HepG2 (cell line): ENCODE results near the gene RFX2. TPM values are rescaled to one million over a fixed set of nuclear protein-coding genes. Genes with fewer than 3 reads are reported as not detected.

Source experiments
- ATAC-seq: fragments of 200-7000 bp; cut with Tn5 transposase; 3 replicates; pipeline ENCODE4 v1.9.1; 2020; ENCODE audit warnings: mild to moderate bottlenecking, moderate library complexity
- BruUV-seq: library from RNA; stranded (reverse); fragments of 400-500 nt; replicated peaks from 2 replicates; lab custom pipeline; 2021; lab: Mats Ljungman, UMichigan
- CTCF ChIA-PET: fragments of 300-600 bp; formaldehyde crosslinking; extraction: SDS; loops from one replicate; lab custom pipeline; 2021; ENCODE audit warnings: low total read pairs, inconsistent platforms, low intra/inter-chr PET ratio; lab: Yijun Ruan, JAX
- POLR2A ChIA-PET: fragments of 350-600 bp; sonication (Branson Sonifier 250); formaldehyde crosslinking; loops from one replicate; lab custom pipeline; 2020; ENCODE audit warnings: antibody characterized with exemption, inconsistent platforms; lab: Yijun Ruan, JAX
- DNase-seq: peaks from one replicate; pipeline ENCODE4 v3.0.0-alpha.2; 2015; ENCODE audit warnings: low spot score
- FAIRE-seq: peaks from 3 replicates; lab custom pipeline; 2011; peaks lifted over from hg19 to GRCh38; lab: Jason Lieb, UNC
- H2AFZ ChIP-seq: one replicate; pipeline ENCODE4 v1.6.1; 2011; ENCODE audit warnings: low read length, inconsistent platforms
- H3K27ac ChIP-seq: fragments of 300-600 bp; 3 replicates; pipeline ENCODE4 v1.8.0; 2011; ENCODE audit warnings: mixed run types, mild to moderate bottlenecking, mixed read lengths, low read length, inconsistent platforms; ENCODE audit not compliant: insufficient read depth; ENCODE audit errors: extremely low read length
- H3K27me3 ChIP-seq, 2 experiments: fragments of 200-600 bp in 1 of 2; 2 replicates in 1 of 2; 3 replicates in 1 of 2; pipeline versions ENCODE4 v1.6.0 to v1.8.0; 2011; ENCODE audit warnings: low read length in 2 of 2, mild to moderate bottlenecking in 2 of 2, moderate library complexity in 2 of 2, inconsistent platforms in 1 of 2; ENCODE audit not compliant: insufficient read depth in 2 of 2, control insufficient read depth in 1 of 2
- H3K36me3 ChIP-seq, 2 experiments: fragments of 200-600 bp in 1 of 2; replicated peaks in 1 of 2; 2 replicates in 1 of 2; 3 replicates in 1 of 2; pipeline versions ENCODE4 v1.5.1 to v1.8.0; 2011; ENCODE audit warnings: low read length in 2 of 2, inconsistent platforms in 1 of 2; ENCODE audit not compliant: insufficient read depth in 2 of 2, control insufficient read depth in 1 of 2
- H3K4me1 ChIP-seq: 2 replicates; pipeline ENCODE4 v1.5.1; 2012; ENCODE audit warnings: low read length, inconsistent platforms; ENCODE audit not compliant: insufficient read depth
- H3K4me2 ChIP-seq: 2 replicates; pipeline ENCODE4 v1.6.0; 2011; ENCODE audit warnings: low read depth, low read length, inconsistent platforms
- H3K4me3 ChIP-seq, 3 experiments: fragments of 200-600 bp in 1 of 3; sonication (generic), shearing (Covaris generic) in 1 of 3; replicated peaks in 1 of 3; 2 replicates each; pipeline ENCODE4 v1.5.1; 2011 to 2016; ENCODE audit warnings: low read length in 3 of 3, inconsistent platforms in 2 of 3, low read depth in 2 of 3, mild to moderate bottlenecking in 2 of 3, control low read depth in 1 of 3, mixed read lengths in 1 of 3; ENCODE audit not compliant: insufficient read depth in 1 of 3
- H3K79me2 ChIP-seq: one replicate; pipeline ENCODE4 v1.6.1; 2011; ENCODE audit warnings: low read length, inconsistent platforms; ENCODE audit not compliant: insufficient read depth
- H3K9ac ChIP-seq: 2 replicates; pipeline ENCODE4 v1.6.0; 2011; ENCODE audit warnings: mild to moderate bottlenecking, low read depth, low read length, inconsistent platforms; ENCODE audit not compliant: insufficient read depth
- H3K9me3 ChIP-seq: 2 replicates; pipeline ENCODE4 v1.5.1; 2012; ENCODE audit warnings: mild to moderate bottlenecking, low read length
- H4K20me1 ChIP-seq: 2 replicates; pipeline ENCODE4 v1.6.0; 2011; ENCODE audit warnings: inconsistent platforms, mild to moderate bottlenecking, low read length, moderate library complexity; ENCODE audit not compliant: insufficient read depth
- ATF1 ChIP-seq: IDR thresholded peaks from 2 replicates; pipeline ENCODE4 v1.6.1; 2016; ENCODE audit warnings: mild to moderate bottlenecking, control low read depth
- HNRNPUL1 ChIP-seq: fragments of 200-400 bp; formaldehyde crosslinking; IDR thresholded peaks from 2 replicates; pipeline ENCODE4 v1.6.1; 2017; ENCODE audit warnings: low read depth, mild to moderate bottlenecking, low read length, moderate library complexity
- PHF21A ChIP-seq: sonication (generic); formaldehyde crosslinking; IDR thresholded peaks from 2 replicates; pipeline ENCODE4 v1.5.0; 2020; ENCODE audit warnings: mild to moderate bottlenecking, missing genetic modification reagents
- ZFAT ChIP-seq: sonication (generic); formaldehyde crosslinking; conservative IDR thresholded peaks from 2 replicates; pipeline ENCODE4 v1.8.1; 2023; ENCODE audit warnings: missing genetic modification reagents, inconsistent platforms
- ZNF3 ChIP-seq: IDR thresholded peaks from 2 replicates; pipeline ENCODE4 v1.7.0; 2017; ENCODE audit warnings: inconsistent platforms
- ZNF619 ChIP-seq: sonication (generic); formaldehyde crosslinking; IDR thresholded peaks from 2 replicates; pipeline ENCODE4 v1.4.0; 2020; ENCODE audit warnings: mild to moderate bottlenecking, missing genetic modification reagents
- WGBS: methylation state at CpG from one replicate; pipeline ENCODE4 v1.1.6; 2017; ENCODE audit warnings: low lambda C conversion rate; 5-methylcytosine and 5-hydroxymethylcytosine counted together
- in situ Hi-C: cut with HindIII; loops from 2 replicates; pipeline ENCODE4 v1.10.0; 2017; ENCODE audit warnings: low pct_unique_long_range_greater_than_20kb; ENCODE audit not compliant: extremely low pct_ligation_motif_present
- intact Hi-C: fragments of 100-400 bp; cut with micrococcal nuclease; formaldehyde crosslinking; loops from one replicate; pipeline ENCODE4 v1.10.0; 2022; ENCODE audit not compliant: unreplicated experiment
- polyA plus RNA-seq, 8 experiments: library from polyadenylated mRNA; depleted of rRNA in 3 of 8; stranded (reverse) in 7 of 8; unstranded in 1 of 8; fragments of >200 nt; fragmentation: Illumina TruSeq in 4 of 8; extraction: Trizol in 4 of 8; gene quantifications; 2 replicates each; pipeline versions ENCODE4 v1.2.1 to v1.2.3, GENCODE V29; 2011 to 2016; ENCODE audit warnings: low read depth in 4 of 8, missing spikeins in 1 of 8, mixed read lengths in 1 of 8; ENCODE audit not compliant: insufficient read depth in 1 of 8
- total RNA-seq, 5 experiments: library from RNA; depleted of rRNA; stranded (reverse); fragments of >200 nt; fragmentation: Illumina TruSeq; extraction: Trizol; gene quantifications; 2 replicates each; pipeline ENCODE4 v1.2.3, GENCODE V29; 2016; ENCODE audit warnings: low read depth in 1 of 5
- TF ChIP-seq, protein P1 (sequence below): sonication (generic); formaldehyde crosslinking; IDR thresholded peaks from 2 replicates; pipeline ENCODE4 v1.5.0; 2020; ENCODE audit warnings: missing genetic modification reagents, mild to moderate bottlenecking, borderline replicate concordance
- TF ChIP-seq, protein P2 (sequence below): sonication (generic); formaldehyde crosslinking; IDR thresholded peaks from 2 replicates; pipeline ENCODE4 v1.5.0; 2020; ENCODE audit warnings: missing genetic modification reagents
- TF ChIP-seq, protein P3 (sequence below): IDR thresholded peaks from 2 replicates; pipeline ENCODE4 v1.6.1; 2016; ENCODE audit warnings: mild to moderate bottlenecking, missing biosample characterization, missing genetic modification reagents

Gene RFX2
- total and polyA plus RNA-seq, 2 of the 13 experiments (the other 11 are each of a cell fraction or from before 2014, with no cell fraction given) = 2.8 to 3.3 TPM

DNA sequence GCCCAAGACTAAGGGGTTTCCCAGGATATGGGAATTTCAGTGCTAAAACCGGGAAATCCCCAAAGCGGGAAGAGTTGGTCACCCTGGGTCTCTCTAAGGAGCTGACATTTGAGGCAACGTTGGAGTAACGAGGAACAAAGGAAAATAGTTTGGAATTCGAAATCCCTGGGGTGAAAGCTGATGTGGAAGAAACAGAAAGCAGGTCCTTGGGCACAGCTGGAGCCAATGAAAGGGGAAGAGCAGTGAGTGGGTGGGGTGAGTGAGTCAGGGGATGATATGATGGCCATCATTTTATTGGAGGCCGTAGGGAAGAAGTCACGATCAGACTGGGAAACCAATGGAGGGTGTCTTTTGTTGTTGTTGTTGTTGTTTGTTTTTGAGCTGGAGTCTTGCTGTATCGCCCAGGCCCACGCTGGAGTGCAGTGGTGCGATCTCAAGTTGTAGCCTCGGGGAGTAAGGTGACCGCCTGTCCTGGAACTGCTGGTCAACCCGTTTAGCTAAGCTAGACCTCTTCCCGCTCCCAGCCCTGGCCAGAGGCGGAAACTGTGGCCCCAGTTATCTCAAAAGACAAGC, 3.4 kb upstream of the RFX2 start:
- no peak overlapping the region for H2AFZ ChIP-seq
- H3K36me3 ChIP-seq = no peaks in the 10 kb centered on the region
- ATAC-seq (no peak), FAIRE-seq (no peak), DNase-seq (no peak)
- in situ Hi-C loops (no loop called here), intact Hi-C loops (no loop called here)
- H3K4me1 ChIP-seq = peaks cover 28% of the 10 kb centered on the region
- no peaks in the 10 kb centered on the region for H3K9me3 ChIP-seq
- ChIA-PET POLR2A (no interaction called here), CTCF (no interaction called here)
- H3K9ac ChIP-seq = no peak overlapping the region
- no peaks in the 10 kb centered on the region for H3K79me2 ChIP-seq
- TF ChIP-seq HNRNPUL1 = no peak
- TF ChIP-seq ATF1 (CRISPR knock-in tag) = no peak
- TF ChIP-seq, protein P1, sequence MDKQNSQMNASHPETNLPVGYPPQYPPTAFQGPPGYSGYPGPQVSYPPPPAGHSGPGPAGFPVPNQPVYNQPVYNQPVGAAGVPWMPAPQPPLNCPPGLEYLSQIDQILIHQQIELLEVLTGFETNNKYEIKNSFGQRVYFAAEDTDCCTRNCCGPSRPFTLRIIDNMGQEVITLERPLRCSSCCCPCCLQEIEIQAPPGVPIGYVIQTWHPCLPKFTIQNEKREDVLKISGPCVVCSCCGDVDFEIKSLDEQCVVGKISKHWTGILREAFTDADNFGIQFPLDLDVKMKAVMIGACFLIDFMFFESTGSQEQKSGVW = no peak
- TF ChIP-seq, protein P2, sequence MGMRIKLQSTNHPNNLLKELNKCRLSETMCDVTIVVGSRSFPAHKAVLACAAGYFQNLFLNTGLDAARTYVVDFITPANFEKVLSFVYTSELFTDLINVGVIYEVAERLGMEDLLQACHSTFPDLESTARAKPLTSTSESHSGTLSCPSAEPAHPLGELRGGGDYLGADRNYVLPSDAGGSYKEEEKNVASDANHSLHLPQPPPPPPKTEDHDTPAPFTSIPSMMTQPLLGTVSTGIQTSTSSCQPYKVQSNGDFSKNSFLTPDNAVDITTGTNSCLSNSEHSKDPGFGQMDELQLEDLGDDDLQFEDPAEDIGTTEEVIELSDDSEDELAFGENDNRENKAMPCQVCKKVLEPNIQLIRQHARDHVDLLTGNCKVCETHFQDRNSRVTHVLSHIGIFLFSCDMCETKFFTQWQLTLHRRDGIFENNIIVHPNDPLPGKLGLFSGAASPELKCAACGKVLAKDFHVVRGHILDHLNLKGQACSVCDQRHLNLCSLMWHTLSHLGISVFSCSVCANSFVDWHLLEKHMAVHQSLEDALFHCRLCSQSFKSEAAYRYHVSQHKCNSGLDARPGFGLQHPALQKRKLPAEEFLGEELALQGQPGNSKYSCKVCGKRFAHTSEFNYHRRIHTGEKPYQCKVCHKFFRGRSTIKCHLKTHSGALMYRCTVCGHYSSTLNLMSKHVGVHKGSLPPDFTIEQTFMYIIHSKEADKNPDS (CRISPR knock-in tag) = no peak
- no peak for TF ChIP-seq ZNF3 (CRISPR knock-in tag)
- TF ChIP-seq ZFAT = no peak
- TF ChIP-seq, protein P3, sequence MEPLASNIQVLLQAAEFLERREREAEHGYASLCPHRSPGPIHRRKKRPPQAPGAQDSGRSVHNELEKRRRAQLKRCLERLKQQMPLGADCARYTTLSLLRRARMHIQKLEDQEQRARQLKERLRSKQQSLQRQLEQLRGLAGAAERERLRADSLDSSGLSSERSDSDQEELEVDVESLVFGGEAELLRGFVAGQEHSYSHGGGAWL (CRISPR knock-in tag) = no peak
- no peak for TF ChIP-seq PHF21A (CRISPR knock-in tag)
- no peak for TF ChIP-seq ZNF619
- H4K20me1 ChIP-seq = no peaks in the 10 kb centered on the region
- H3K27ac ChIP-seq = no peak overlapping the region
- H3K4me2 ChIP-seq = no peak overlapping the region
- WGBS = 39% methylated on average over 14 of the region's 15 CpGs
- H3K27me3 ChIP-seq = peaks cover 0 to 10% of the 10 kb centered on the region in 2 experiments; a peak in 2 of 5 replicates
- H3K4me3 ChIP-seq = no peak overlapping the region
- no TSS peak for BruUV-seq
